Gastrocnemius medialis (tissue), 4 donors: ENCODE data around the gene AFG1L.

Experiments
- POLR2A ChIP-seq, 2 donors: fragments of 450-650 bp; IDR thresholded peaks; one replicate each; pipeline ENCODE4 v1.6.1; 2017; ENCODE audit warnings: antibody characterized with exemption in 2 of 2, mild to moderate bottlenecking in 2 of 2, moderate library complexity in 2 of 2
- TF ChIP-seq, protein P1 (sequence below), 5 experiments: fragments of 450-650 bp in 3 of 5; fragments of 200-600 bp in 2 of 5; sonication (generic) in 2 of 5; IDR thresholded peaks in 4 of 5; conservative IDR thresholded peaks in 1 of 5; 1 replicate in 4 of 5; 2 replicates in 1 of 5; pipeline ENCODE4 v1.5.1; 2016 to 2019; ENCODE audit warnings: antibody characterized with exemption in 5 of 5, mild to moderate bottlenecking in 3 of 5, moderate library complexity in 3 of 5

- TF ChIP-seq POLR2A (IDR thresholded peaks at IDR 0.05) = no peak
- TF ChIP-seq, protein P1, sequence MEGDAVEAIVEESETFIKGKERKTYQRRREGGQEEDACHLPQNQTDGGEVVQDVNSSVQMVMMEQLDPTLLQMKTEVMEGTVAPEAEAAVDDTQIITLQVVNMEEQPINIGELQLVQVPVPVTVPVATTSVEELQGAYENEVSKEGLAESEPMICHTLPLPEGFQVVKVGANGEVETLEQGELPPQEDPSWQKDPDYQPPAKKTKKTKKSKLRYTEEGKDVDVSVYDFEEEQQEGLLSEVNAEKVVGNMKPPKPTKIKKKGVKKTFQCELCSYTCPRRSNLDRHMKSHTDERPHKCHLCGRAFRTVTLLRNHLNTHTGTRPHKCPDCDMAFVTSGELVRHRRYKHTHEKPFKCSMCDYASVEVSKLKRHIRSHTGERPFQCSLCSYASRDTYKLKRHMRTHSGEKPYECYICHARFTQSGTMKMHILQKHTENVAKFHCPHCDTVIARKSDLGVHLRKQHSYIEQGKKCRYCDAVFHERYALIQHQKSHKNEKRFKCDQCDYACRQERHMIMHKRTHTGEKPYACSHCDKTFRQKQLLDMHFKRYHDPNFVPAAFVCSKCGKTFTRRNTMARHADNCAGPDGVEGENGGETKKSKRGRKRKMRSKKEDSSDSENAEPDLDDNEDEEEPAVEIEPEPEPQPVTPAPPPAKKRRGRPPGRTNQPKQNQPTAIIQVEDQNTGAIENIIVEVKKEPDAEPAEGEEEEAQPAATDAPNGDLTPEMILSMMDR (IDR thresholded peaks at IDR 0.05 in 4 of 5, conservative IDR thresholded peaks at IDR 0.05 in 1 of 5) = no peak
Observed at GRCh38 chr6:108363889-108364313, 69.0 kb downstream of the AFG1L start.
